WTC11 (cell line): Measurements from ENCODE around the gene EYS. TPM values are rescaled to one million over a fixed set of nuclear protein-coding genes. Genes with fewer than 3 reads are reported as not detected.

ENCODE experiments used
- ATAC-seq: fragments of 200-7000 bp; cut with Tn5 transposase; 2 replicates; pipeline ENCODE4 v1.10.0; 2021; ENCODE audit warnings: mild to moderate bottlenecking, moderate library complexity
- CTCF ChIA-PET: fragments of 300-600 bp; sonication (Branson Sonifier 250); formaldehyde crosslinking; loops from one replicate; lab custom pipeline; 2021; ENCODE audit warnings: antibody characterized with exemption; lab: Charles Lee
- POLR2A ChIA-PET: fragments of 350-600 bp; sonication (Branson Sonifier 250); formaldehyde crosslinking; loops from one replicate; lab custom pipeline; 2021; ENCODE audit warnings: antibody characterized with exemption; lab: Charles Lee
- DNase-seq: peaks from one replicate; pipeline ENCODE4 v3.0.0; 2021; ENCODE audit warnings: low spot score
- H3K27ac Mint-ChIP-seq: 2 replicates; pipeline ENCODE4 v1.8.0; 2021; ENCODE audit warnings: mixed read lengths
- H3K27me3 Mint-ChIP-seq: 2 replicates; pipeline ENCODE4 v1.8.0; 2021; ENCODE audit warnings: low read depth, mild to moderate bottlenecking, moderate library complexity, mixed read lengths
- H3K36me3 Mint-ChIP-seq: 2 replicates; pipeline ENCODE4 v1.8.0; 2021; ENCODE audit warnings: mixed read lengths
- H3K4me1 Mint-ChIP-seq: 2 replicates; pipeline ENCODE4 v1.8.0; 2022; ENCODE audit warnings: mixed read lengths
- H3K4me3 Mint-ChIP-seq: 2 replicates; pipeline ENCODE4 v1.8.0; 2021; ENCODE audit warnings: mild to moderate bottlenecking, moderate library complexity, mixed read lengths
- H3K9me3 Mint-ChIP-seq: 2 replicates; pipeline ENCODE4 v1.8.0; 2021; ENCODE audit warnings: mixed read lengths
- ELF4 ChIP-seq: sonication (generic); formaldehyde crosslinking; IDR thresholded peaks from 2 replicates; pipeline ENCODE4 v1.8.1; 2022; ENCODE audit warnings: low read depth, mild to moderate bottlenecking, moderate library complexity, missing genetic modification reagents
- ETV6 ChIP-seq: sonication (generic); formaldehyde crosslinking; IDR thresholded peaks from 2 replicates; pipeline ENCODE4 v1.8.1; 2022; ENCODE audit warnings: mild to moderate bottlenecking, missing genetic modification reagents
- FOXJ3 ChIP-seq: sonication (generic); formaldehyde crosslinking; IDR thresholded peaks from 2 replicates; pipeline ENCODE4 v1.9.0; 2021; ENCODE audit warnings: missing genetic modification reagents, mild to moderate bottlenecking, borderline replicate concordance
- FOXP1 ChIP-seq: sonication (generic); formaldehyde crosslinking; IDR thresholded peaks from 2 replicates; pipeline ENCODE4 v1.8.0; 2022; ENCODE audit warnings: missing genetic modification reagents, mild to moderate bottlenecking, moderate library complexity, borderline replicate concordance
- JUN ChIP-seq: sonication (generic); formaldehyde crosslinking; IDR thresholded peaks from 2 replicates; pipeline ENCODE4 v1.8.0; 2023; ENCODE audit warnings: mild to moderate bottlenecking, missing genetic modification reagents
- MYBL2 ChIP-seq: sonication (generic); formaldehyde crosslinking; IDR thresholded peaks from 2 replicates; pipeline ENCODE4 v1.8.1; 2023; ENCODE audit warnings: mild to moderate bottlenecking, moderate library complexity, missing genetic modification reagents
- NFATC4 ChIP-seq: fragments of 250-450 bp; sonication (Bioruptor Pico); IDR thresholded peaks from 2 replicates; pipeline ENCODE4 v1.9.0; 2021; ENCODE audit warnings: mild to moderate bottlenecking
- NR3C1 ChIP-seq: sonication (generic); formaldehyde crosslinking; conservative IDR thresholded peaks from 2 replicates; pipeline ENCODE4 v1.8.1; 2023; ENCODE audit warnings: low read depth, mild to moderate bottlenecking, missing genetic modification reagents
- TEAD1 ChIP-seq: sonication (generic); formaldehyde crosslinking; IDR thresholded peaks from 2 replicates; pipeline ENCODE4 v1.8.0; 2022; ENCODE audit warnings: mild to moderate bottlenecking, missing genetic modification reagents
- TP53 ChIP-seq: sonication (generic); formaldehyde crosslinking; IDR thresholded peaks from 2 replicates; pipeline ENCODE4 v1.8.1; 2023; ENCODE audit warnings: mild to moderate bottlenecking, missing genetic modification reagents
- ZNF232 ChIP-seq: sonication (generic); formaldehyde crosslinking; IDR thresholded peaks from 2 replicates; pipeline ENCODE4 v1.8.0; 2022; ENCODE audit warnings: mild to moderate bottlenecking, missing genetic modification reagents
- ZNF263 ChIP-seq: sonication (generic); formaldehyde crosslinking; IDR thresholded peaks from 2 replicates; pipeline ENCODE4 v1.8.1; 2022; ENCODE audit warnings: low read depth, mild to moderate bottlenecking, moderate library complexity, missing genetic modification reagents
- ZNF671 ChIP-seq: fragments of 250-450 bp; sonication (Bioruptor Pico); IDR thresholded peaks from 2 replicates; pipeline ENCODE4 v1.8.0; 2021; ENCODE audit warnings: mild to moderate bottlenecking
- total RNA-seq: library from RNA; stranded (reverse); gene quantifications from 3 replicates; pipeline ENCODE4 v1.2.3, GENCODE V29; 2021
- TF ChIP-seq, protein P1 (sequence below): fragments of 250-450 bp; sonication (Bioruptor Pico); IDR thresholded peaks from 2 replicates; pipeline ENCODE4 v1.9.0; 2021; ENCODE audit warnings: moderate library complexity, mild to moderate bottlenecking, inconsistent platforms, borderline replicate concordance
- TF ChIP-seq, protein P2 (sequence below): sonication (generic); formaldehyde crosslinking; IDR thresholded peaks from 2 replicates; pipeline ENCODE4 v1.8.0; 2022; ENCODE audit warnings: mild to moderate bottlenecking, missing genetic modification reagents
- TF ChIP-seq, protein P3 (sequence below): sonication (generic); formaldehyde crosslinking; IDR thresholded peaks from 2 replicates; pipeline ENCODE4 v1.8.1; 2023; ENCODE audit warnings: mild to moderate bottlenecking, missing genetic modification reagents
- TF ChIP-seq, protein P4 (sequence below): sonication (generic); formaldehyde crosslinking; IDR thresholded peaks from 2 replicates; pipeline ENCODE4 v1.8.0; 2023; ENCODE audit warnings: missing genetic modification reagents, mild to moderate bottlenecking, borderline replicate concordance
- TF ChIP-seq, protein P5 (sequence below): sonication (generic); formaldehyde crosslinking; IDR thresholded peaks from 2 replicates; pipeline ENCODE4 v1.8.1; 2022; ENCODE audit warnings: mild to moderate bottlenecking, missing genetic modification reagents, moderate library complexity, borderline replicate concordance
- TF ChIP-seq, protein P6 (sequence below): sonication (generic); formaldehyde crosslinking; IDR thresholded peaks from 2 replicates; pipeline ENCODE4 v1.8.1; 2023; ENCODE audit warnings: mild to moderate bottlenecking, missing genetic modification reagents, borderline replicate concordance
- TF ChIP-seq, protein P7 (sequence below): fragments of 250-450 bp; sonication (Bioruptor Pico); conservative IDR thresholded peaks from 2 replicates; pipeline ENCODE4 v1.9.0; 2021; ENCODE audit warnings: mild to moderate bottlenecking

EYS gene
- total RNA-seq, 1 experiment from 2014 or later: not detected

DNA sequence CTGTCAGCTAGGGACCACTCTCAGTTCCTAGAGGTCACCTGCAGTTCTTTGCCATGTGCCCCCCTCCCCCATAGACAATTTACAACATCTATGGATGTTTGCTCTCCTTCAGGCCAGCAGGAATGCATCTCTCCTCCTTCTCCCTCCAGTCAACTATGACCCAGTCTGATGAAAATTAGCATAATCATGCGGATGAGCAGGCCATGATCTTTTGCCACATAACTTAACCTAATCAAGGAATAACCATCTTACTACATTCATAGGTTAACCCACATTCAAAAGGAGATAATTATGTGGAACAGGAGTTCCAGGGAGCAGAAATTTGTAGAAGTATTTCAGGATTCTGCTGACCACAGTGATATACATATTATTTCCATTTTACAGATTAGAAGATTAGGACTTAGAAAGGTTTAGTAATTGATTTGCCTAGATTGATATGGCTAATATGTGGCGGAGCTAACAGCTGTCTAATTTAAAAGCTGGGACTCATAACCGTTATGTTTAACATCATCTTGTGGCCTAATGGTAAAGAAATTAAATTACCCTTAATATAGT lies 1585.9 kb downstream of the EYS start (continued):
- TF ChIP-seq NFATC4 (CRISPR knock-in tag) (no peak), FOXJ3 (CRISPR knock-in tag) (no peak)
- TF ChIP-seq, protein P1, sequence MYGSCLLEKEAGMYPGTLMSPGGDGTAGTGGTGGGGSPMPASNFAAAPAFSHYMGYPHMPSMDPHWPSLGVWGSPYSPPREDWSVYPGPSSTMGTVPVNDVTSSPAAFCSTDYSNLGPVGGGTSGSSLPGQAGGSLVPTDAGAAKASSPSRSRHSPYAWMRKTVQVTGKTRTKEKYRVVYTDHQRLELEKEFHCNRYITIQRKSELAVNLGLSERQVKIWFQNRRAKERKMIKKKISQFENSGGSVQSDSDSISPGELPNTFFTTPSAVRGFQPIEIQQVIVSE (CRISPR knock-in tag): no peak

DNA sequence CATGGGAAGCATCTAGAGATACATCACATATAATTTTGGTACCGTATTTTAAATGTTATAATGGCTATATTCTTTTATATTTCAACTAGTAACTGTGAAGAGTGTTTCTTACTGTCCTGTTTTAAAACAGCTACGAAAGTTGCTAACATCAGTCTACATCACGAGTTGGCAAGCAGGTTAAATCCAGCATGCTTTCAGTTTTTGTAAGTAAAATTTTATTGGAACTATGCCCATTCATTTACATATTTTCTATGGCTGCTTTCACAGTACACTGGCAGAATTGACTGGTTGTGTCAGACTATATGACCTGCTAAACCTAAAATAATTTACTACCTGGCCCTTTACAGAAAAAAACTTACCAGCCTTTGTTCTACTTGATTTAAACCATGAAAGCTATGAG lies 1593.3 kb downstream of the EYS start:
- Mint-ChIP-seq H3K4me3 (no peak overlapping the region), H3K27me3 (peaks cover 1% of the 10 kb centered on the region; the same call in 1 of the 2 replicates), H3K36me3 (peaks cover 20% of the 10 kb centered on the region), H3K27ac (no peak overlapping the region), H3K9me3 (peaks cover 51% of the 10 kb centered on the region), H3K4me1 (no peaks in the 10 kb centered on the region)
- TF ChIP-seq ZNF263 (CRISPR knock-in tag) (no peak), MYBL2 (CRISPR knock-in tag) (no peak), TEAD1 (CRISPR knock-in tag) (no peak), ZNF232 (CRISPR knock-in tag) (no peak), FOXP1 (CRISPR knock-in tag) (no peak), ZNF671 (CRISPR knock-in tag) (no peak), ETV6 (no peak), JUN (CRISPR knock-in tag) (no peak), TP53 (CRISPR knock-in tag) (no peak), ELF4 (CRISPR knock-in tag) (no peak), NR3C1 (no peak)
- TF ChIP-seq, protein P2, sequence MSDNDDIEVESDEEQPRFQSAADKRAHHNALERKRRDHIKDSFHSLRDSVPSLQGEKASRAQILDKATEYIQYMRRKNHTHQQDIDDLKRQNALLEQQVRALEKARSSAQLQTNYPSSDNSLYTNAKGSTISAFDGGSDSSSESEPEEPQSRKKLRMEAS (CRISPR knock-in tag): no peak
- TF ChIP-seq, protein P3, sequence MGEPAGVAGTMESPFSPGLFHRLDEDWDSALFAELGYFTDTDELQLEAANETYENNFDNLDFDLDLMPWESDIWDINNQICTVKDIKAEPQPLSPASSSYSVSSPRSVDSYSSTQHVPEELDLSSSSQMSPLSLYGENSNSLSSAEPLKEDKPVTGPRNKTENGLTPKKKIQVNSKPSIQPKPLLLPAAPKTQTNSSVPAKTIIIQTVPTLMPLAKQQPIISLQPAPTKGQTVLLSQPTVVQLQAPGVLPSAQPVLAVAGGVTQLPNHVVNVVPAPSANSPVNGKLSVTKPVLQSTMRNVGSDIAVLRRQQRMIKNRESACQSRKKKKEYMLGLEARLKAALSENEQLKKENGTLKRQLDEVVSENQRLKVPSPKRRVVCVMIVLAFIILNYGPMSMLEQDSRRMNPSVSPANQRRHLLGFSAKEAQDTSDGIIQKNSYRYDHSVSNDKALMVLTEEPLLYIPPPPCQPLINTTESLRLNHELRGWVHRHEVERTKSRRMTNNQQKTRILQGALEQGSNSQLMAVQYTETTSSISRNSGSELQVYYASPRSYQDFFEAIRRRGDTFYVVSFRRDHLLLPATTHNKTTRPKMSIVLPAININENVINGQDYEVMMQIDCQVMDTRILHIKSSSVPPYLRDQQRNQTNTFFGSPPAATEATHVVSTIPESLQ (CRISPR knock-in tag): no peak
- TF ChIP-seq, protein P4, sequence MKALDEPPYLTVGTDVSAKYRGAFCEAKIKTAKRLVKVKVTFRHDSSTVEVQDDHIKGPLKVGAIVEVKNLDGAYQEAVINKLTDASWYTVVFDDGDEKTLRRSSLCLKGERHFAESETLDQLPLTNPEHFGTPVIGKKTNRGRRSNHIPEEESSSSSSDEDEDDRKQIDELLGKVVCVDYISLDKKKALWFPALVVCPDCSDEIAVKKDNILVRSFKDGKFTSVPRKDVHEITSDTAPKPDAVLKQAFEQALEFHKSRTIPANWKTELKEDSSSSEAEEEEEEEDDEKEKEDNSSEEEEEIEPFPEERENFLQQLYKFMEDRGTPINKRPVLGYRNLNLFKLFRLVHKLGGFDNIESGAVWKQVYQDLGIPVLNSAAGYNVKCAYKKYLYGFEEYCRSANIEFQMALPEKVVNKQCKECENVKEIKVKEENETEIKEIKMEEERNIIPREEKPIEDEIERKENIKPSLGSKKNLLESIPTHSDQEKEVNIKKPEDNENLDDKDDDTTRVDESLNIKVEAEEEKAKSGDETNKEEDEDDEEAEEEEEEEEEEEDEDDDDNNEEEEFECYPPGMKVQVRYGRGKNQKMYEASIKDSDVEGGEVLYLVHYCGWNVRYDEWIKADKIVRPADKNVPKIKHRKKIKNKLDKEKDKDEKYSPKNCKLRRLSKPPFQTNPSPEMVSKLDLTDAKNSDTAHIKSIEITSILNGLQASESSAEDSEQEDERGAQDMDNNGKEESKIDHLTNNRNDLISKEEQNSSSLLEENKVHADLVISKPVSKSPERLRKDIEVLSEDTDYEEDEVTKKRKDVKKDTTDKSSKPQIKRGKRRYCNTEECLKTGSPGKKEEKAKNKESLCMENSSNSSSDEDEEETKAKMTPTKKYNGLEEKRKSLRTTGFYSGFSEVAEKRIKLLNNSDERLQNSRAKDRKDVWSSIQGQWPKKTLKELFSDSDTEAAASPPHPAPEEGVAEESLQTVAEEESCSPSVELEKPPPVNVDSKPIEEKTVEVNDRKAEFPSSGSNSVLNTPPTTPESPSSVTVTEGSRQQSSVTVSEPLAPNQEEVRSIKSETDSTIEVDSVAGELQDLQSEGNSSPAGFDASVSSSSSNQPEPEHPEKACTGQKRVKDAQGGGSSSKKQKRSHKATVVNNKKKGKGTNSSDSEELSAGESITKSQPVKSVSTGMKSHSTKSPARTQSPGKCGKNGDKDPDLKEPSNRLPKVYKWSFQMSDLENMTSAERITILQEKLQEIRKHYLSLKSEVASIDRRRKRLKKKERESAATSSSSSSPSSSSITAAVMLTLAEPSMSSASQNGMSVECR (CRISPR knock-in tag): no peak
- TF ChIP-seq, protein P5, sequence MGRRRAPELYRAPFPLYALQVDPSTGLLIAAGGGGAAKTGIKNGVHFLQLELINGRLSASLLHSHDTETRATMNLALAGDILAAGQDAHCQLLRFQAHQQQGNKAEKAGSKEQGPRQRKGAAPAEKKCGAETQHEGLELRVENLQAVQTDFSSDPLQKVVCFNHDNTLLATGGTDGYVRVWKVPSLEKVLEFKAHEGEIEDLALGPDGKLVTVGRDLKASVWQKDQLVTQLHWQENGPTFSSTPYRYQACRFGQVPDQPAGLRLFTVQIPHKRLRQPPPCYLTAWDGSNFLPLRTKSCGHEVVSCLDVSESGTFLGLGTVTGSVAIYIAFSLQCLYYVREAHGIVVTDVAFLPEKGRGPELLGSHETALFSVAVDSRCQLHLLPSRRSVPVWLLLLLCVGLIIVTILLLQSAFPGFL (CRISPR knock-in tag): no peak
- TF ChIP-seq, protein P6, sequence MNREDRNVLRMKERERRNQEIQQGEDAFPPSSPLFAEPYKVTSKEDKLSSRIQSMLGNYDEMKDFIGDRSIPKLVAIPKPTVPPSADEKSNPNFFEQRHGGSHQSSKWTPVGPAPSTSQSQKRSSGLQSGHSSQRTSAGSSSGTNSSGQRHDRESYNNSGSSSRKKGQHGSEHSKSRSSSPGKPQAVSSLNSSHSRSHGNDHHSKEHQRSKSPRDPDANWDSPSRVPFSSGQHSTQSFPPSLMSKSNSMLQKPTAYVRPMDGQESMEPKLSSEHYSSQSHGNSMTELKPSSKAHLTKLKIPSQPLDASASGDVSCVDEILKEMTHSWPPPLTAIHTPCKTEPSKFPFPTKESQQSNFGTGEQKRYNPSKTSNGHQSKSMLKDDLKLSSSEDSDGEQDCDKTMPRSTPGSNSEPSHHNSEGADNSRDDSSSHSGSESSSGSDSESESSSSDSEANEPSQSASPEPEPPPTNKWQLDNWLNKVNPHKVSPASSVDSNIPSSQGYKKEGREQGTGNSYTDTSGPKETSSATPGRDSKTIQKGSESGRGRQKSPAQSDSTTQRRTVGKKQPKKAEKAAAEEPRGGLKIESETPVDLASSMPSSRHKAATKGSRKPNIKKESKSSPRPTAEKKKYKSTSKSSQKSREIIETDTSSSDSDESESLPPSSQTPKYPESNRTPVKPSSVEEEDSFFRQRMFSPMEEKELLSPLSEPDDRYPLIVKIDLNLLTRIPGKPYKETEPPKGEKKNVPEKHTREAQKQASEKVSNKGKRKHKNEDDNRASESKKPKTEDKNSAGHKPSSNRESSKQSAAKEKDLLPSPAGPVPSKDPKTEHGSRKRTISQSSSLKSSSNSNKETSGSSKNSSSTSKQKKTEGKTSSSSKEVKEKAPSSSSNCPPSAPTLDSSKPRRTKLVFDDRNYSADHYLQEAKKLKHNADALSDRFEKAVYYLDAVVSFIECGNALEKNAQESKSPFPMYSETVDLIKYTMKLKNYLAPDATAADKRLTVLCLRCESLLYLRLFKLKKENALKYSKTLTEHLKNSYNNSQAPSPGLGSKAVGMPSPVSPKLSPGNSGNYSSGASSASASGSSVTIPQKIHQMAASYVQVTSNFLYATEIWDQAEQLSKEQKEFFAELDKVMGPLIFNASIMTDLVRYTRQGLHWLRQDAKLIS (CRISPR knock-in tag): no peak
- TF ChIP-seq, protein P7, sequence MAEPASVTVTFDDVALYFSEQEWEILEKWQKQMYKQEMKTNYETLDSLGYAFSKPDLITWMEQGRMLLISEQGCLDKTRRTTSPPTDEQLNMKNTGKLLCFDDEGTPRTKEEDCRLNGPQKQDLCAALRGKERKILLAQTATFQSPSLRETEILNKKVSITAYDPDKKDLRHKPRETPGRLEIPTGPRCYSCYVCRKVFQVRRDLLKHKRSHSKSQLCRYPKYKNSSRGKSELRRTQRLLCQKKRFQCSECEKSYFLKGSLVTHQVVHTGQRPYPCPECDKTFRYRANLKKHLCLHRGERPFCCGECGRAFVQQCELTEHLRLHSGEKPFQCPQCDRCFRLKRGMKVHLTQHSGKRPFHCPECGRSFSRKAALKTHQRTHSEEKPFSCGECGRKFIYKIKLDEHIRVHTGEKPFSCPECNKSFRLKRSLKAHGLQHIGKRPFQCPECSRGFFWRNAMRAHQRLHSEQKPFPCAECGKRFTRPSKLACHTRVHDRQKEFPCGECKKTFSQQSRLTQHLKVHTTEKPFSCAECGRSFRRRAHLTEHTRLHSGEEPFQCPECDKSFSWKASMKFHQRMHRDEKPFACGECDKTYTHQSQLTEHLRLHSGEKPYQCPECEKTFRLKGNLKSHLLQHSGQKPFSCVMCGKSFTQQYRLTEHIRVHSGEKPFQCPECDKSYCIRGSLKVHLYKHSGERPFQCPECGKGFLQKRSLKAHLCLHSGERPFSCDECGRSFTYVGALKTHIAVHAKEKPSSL (CRISPR knock-in tag): no peak
- POLR2A ChIA-PET: no interaction called here
- ATAC-seq: no peak
- no peak for DNase-seq
- CTCF ChIA-PET: interaction anchor here (0.7 kb wide), 1 partner anchor 216 kb away, joined by 3 read pairs; no protein-coding TSS in a partner anchor
